CD4-positive, alpha-beta T cell treated with Interleukin-6 at 100 ng/mL for 8 hours (primary cell): ENCODE measurements around the gene EGFR.

ENCODE experiments used
- DNase-seq: peaks from one replicate; pipeline ENCODE4 v3.0.0-alpha.2; 2020; ENCODE audit warnings: mixed read lengths, low spot score

EGFR gene

GRCh38 chr7:55101359-55101758 lies 82.5 kb downstream of the EGFR start:
- no peak for DNase-seq

- no peak for DNase-seq
These were observed 85.3 kb downstream of the EGFR start for GRCh38 chr7:55104123-55104522.

GRCh38 chr7:55104712-55105433 lies 86.1 kb downstream of the EGFR start:
- no peak for DNase-seq

GRCh38 chr7:55105952-55106351 lies 87.1 kb downstream of the EGFR start:
- no peak for DNase-seq

GRCh38 chr7:55107946-55108345 lies 89.1 kb downstream of the EGFR start:
- DNase-seq, result no peak

GRCh38 chr7:55108401-55108800 lies 89.6 kb downstream of the EGFR start:
- DNase-seq, result no peak

- DNase-seq, result no peak
These were observed 90.0 kb downstream of the EGFR start for GRCh38 chr7:55108818-55109217.

GRCh38 chr7:55109404-55110167 lies 90.8 kb downstream of the EGFR start:
- DNase-seq, result no peak

DNA sequence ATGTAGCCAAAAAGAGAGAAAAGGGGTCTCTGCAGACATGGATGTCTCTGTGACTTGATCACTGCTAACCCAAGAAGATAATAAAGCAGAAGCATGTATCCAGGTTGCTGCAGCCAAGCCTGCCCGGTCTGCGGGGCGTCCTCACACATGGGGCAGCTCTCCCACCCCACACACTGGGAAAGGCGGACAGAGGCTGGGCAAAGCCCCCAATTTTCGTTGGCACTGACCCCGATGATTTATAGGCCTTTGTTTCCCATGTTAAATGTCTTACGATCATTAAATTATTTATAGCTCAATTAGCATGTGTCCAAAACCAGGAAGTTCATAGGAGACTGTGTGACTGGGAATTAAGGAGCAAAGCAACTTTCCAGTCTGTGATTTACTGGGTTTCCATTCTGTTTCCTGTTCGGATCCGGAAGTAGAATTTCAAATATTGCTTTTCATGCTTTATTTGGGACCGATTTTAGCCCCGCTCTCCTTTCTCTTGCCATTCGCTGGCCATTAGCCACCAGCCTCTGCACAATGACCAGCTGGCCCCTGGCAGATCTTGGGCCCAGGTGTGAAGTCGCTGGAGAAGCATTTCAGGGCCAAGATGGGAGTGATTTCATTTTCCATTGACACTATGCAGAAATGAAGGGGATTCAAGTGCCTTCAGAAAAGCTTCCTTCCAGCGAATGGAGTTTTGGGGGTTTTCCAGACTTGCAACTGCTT lies 91.6 kb downstream of the EGFR start:
- DNase-seq, result no peak

DNA sequence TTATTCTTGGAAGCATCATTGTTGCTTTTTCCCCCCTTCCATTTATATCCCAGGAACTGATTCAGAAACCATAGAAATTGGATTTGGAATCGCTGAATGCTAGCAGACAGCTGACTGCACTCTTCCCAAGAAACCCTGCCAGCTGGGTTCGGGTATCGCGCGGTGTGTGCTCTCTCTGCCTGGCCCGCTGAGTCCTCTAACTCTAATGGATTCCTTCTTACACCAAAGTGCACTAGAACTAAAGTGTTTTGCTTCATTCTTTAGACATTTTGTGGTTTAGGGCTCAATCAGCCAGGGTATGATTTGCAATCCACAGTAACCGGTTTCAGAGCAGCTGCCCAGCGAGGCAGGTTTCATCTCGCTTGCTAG lies 92.2 kb downstream of the EGFR start:
- no peak for DNase-seq

DNA sequence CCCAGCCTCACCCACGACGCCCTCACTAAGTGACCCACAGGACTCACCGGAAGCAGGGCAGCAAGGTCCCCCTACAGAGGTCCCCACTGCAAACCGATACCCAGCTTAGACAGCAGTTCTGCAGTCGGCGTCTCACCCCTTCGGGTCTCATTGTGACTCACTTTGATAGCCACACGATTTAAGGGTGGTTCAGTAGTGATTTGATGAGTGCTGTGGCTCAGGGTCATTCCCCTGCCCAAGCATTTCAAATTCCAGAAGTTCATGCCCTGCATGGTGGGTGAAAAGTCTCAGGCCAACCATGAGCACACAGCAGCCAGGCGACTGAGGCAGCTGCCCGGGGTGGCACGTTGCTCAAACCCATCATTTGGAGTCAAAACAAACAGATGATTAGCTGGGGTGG lies 93.2 kb downstream of the EGFR start:
- DNase-seq, result no peak

GRCh38 chr7:55113760-55114540 lies 95.1 kb downstream of the EGFR start:
- DNase-seq, result no peak

- no peak for DNase-seq
These were observed 98.5 kb downstream of the EGFR start for GRCh38 chr7:55117286-55117685.

DNA sequence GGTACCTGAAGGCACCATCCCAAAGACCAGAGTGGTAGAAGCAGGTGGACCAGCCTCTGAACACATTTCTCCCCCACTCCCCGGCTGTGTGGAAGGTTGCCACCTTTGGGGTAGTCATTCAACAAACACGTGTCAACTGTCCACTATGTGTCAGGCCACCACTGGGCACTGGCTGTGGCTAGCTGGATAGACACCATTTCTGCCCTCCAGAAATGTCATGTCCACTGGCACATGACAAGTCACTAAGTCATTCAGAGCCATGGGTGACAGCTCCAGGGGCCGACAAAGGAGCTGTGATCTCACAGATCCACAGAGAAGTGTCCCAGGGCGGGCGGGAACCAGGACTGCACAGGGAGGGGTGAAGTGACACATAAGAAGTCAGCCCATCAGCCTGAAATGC lies 99.6 kb downstream of the EGFR start:
- no peak for DNase-seq

DNA sequence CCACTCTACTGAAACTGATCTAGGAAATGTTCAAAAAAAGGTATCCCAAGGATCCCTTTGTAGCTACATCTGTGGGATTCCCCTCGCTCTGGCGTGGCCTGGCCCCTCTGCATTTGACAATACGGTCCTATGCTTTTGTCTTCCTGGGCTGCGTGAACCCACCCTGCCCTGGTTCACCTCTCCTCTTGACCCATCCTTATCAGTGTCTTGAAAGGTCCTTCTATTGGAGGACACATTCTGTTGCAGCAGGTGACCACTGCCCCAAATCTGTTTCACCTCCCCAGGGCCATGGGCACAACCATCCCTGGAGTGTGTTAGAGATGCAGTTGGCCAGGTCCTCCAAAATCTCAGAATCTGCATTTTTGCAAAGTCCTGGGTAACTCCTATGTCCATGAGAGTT lies 100.8 kb downstream of the EGFR start:
- no peak for DNase-seq

DNA sequence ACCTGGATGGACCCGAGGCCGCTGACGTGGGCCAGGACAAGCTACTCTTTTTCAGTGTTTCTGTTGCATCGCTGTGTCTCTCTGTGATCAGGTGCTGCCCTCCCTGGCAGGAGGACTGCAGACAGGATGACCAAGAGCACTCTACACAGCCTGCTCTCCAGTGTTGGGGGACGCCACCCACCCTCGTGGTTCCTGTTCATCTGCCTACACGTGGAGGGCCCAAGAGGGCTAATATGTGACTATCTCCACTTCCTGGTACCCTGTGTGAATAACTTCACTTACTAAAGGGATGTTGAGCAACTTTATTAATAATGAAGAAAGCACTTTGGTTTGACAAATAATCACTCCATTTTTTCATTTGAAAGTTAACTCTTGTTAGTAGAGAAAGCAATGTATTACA lies 101.3 kb downstream of the EGFR start:
- no peak for DNase-seq

DNA sequence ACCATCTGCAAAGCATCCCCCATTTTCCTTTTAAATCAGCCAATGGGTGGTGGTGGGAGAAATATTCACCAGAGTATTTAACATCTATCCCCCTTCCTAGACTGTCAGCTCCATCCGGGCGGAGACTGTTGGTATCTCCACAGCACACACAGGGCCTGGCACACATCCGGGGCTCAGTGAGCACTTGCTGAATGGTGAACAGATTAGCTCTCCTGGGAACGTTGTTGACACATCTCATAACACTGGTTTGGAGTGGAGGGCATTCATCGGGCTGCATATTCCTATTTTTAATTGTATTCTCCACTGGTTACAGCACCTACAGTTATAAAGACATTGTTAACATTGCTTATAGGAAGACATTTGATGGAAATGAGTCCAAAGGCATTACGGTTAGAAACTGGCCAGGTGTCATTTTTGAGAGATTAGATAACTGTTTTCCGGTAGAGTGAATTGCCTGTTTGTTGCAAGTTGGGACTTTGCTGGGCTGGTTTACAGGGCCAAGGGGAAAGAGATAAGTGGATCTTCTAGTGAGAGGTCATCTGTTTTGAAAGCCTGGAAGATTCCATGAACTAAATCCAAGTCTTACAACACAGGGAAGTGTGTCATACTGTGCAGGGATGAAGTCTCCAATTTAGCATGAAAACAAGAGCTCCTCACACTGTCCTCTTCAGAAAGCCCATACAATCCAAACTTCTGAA lies 101.8 kb downstream of the EGFR start:
- DNase-seq, result no peak

DNA sequence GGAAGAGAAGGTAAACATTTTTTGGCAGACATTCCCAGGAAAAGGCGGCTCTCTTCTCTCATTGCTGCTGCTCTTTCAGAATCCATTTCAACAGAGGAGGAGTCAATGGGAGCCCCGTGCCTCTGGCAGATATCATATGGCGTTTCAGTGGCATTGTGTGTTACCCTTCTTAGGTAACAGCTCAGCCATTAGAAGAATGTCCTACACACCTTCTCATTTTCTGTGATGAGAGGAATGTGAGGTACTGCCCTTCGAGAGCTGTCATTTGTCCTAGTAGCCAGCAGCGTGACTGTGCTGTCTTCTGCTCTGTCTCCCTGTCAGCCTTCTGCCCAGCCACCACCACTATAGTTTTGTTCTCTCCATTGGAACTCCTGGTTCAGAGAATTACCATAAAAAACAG lies 102.4 kb downstream of the EGFR start:
- no peak for DNase-seq

- DNase-seq, result no peak
These were observed 103.4 kb downstream of the EGFR start for GRCh38 chr7:55122263-55122662.

GRCh38 chr7:55124989-55125875 lies 106.4 kb downstream of the EGFR start:
- DNase-seq, result no peak

GRCh38 chr7:55127135-55127551 lies 108.3 kb downstream of the EGFR start:
- no peak for DNase-seq
